WTC11 (cell line): ENCODE results near the gene TNFSF11. TPM values are rescaled to one million over a fixed set of nuclear protein-coding genes. Genes with fewer than 3 reads are reported as not detected.
A peak's percentile ranks its signal among the peaks of the same experiment; 100 is the strongest.

ENCODE experiments used
- ATAC-seq: fragments of 200-7000 bp; cut with Tn5 transposase; 2 replicates; pipeline ENCODE4 v1.10.0; 2021; ENCODE audit warnings: mild to moderate bottlenecking, moderate library complexity
- CTCF ChIA-PET: fragments of 300-600 bp; sonication (Branson Sonifier 250); formaldehyde crosslinking; loops from one replicate; lab custom pipeline; 2021; ENCODE audit warnings: antibody characterized with exemption; lab: Charles Lee
- POLR2A ChIA-PET: fragments of 350-600 bp; sonication (Branson Sonifier 250); formaldehyde crosslinking; loops from one replicate; lab custom pipeline; 2021; ENCODE audit warnings: antibody characterized with exemption; lab: Charles Lee
- DNase-seq: peaks from one replicate; pipeline ENCODE4 v3.0.0; 2021; ENCODE audit warnings: low spot score
- H3K27ac Mint-ChIP-seq: 2 replicates; pipeline ENCODE4 v1.8.0; 2021; ENCODE audit warnings: mixed read lengths
- H3K27me3 Mint-ChIP-seq: 2 replicates; pipeline ENCODE4 v1.8.0; 2021; ENCODE audit warnings: low read depth, mild to moderate bottlenecking, moderate library complexity, mixed read lengths
- H3K36me3 Mint-ChIP-seq: 2 replicates; pipeline ENCODE4 v1.8.0; 2021; ENCODE audit warnings: mixed read lengths
- H3K4me1 Mint-ChIP-seq: 2 replicates; pipeline ENCODE4 v1.8.0; 2022; ENCODE audit warnings: mixed read lengths
- H3K4me3 Mint-ChIP-seq: 2 replicates; pipeline ENCODE4 v1.8.0; 2021; ENCODE audit warnings: mild to moderate bottlenecking, moderate library complexity, mixed read lengths
- H3K9me3 Mint-ChIP-seq: 2 replicates; pipeline ENCODE4 v1.8.0; 2021; ENCODE audit warnings: mixed read lengths
- FOXJ3 ChIP-seq: sonication (generic); formaldehyde crosslinking; IDR thresholded peaks from 2 replicates; pipeline ENCODE4 v1.9.0; 2021; ENCODE audit warnings: missing genetic modification reagents, mild to moderate bottlenecking, borderline replicate concordance
- JAZF1 ChIP-seq: fragments of 250-450 bp; sonication (Bioruptor Pico); IDR thresholded peaks from 2 replicates; pipeline ENCODE4 v1.9.0; 2021; ENCODE audit warnings: moderate library complexity, mild to moderate bottlenecking, inconsistent platforms
- MXD4 ChIP-seq: fragments of 250-450 bp; sonication (Bioruptor Pico); IDR thresholded peaks from 2 replicates; pipeline ENCODE4 v1.8.0; 2021; ENCODE audit warnings: mild to moderate bottlenecking, moderate library complexity, borderline replicate concordance
- NFYB ChIP-seq: sonication (generic); formaldehyde crosslinking; conservative IDR thresholded peaks from 2 replicates; pipeline ENCODE4 v1.8.0; 2022; ENCODE audit warnings: low read depth, missing genetic modification reagents
- STAT6 ChIP-seq: sonication (generic); formaldehyde crosslinking; conservative IDR thresholded peaks from 2 replicates; pipeline ENCODE4 v1.8.1; 2023; ENCODE audit warnings: mild to moderate bottlenecking, low read depth, missing genetic modification reagents, moderate library complexity
- TCF7 ChIP-seq: sonication (generic); formaldehyde crosslinking; IDR thresholded peaks from 2 replicates; pipeline ENCODE4 v1.8.0; 2022; ENCODE audit warnings: mild to moderate bottlenecking, low read depth, missing genetic modification reagents, moderate library complexity
- ZNF416 ChIP-seq: fragments of 250-450 bp; sonication (Bioruptor Pico); IDR thresholded peaks from 2 replicates; pipeline ENCODE4 v1.9.0; 2021; ENCODE audit warnings: mild to moderate bottlenecking, inconsistent platforms
- ZNF423 ChIP-seq: fragments of 250-450 bp; sonication (Bioruptor Pico); IDR thresholded peaks from 2 replicates; pipeline ENCODE4 v2.1.2; 2022; ENCODE audit warnings: mild to moderate bottlenecking, moderate library complexity
- ZNF532 ChIP-seq: fragments of 250-450 bp; sonication (Bioruptor Pico); IDR thresholded peaks from 2 replicates; pipeline ENCODE4 v1.9.0; 2021; ENCODE audit warnings: mild to moderate bottlenecking, borderline replicate concordance
- total RNA-seq: library from RNA; stranded (reverse); gene quantifications from 3 replicates; pipeline ENCODE4 v1.2.3, GENCODE V29; 2021
- TF ChIP-seq, protein P1 (sequence below): sonication (generic); formaldehyde crosslinking; IDR thresholded peaks from 2 replicates; pipeline ENCODE4 v1.8.0; 2022; ENCODE audit warnings: mild to moderate bottlenecking, missing genetic modification reagents
- TF ChIP-seq, protein P2 (sequence below): sonication (generic); formaldehyde crosslinking; IDR thresholded peaks from 2 replicates; pipeline ENCODE4 v1.8.0; 2023; ENCODE audit warnings: missing genetic modification reagents, mild to moderate bottlenecking, borderline replicate concordance
- TF ChIP-seq, protein P3 (sequence below): sonication (generic); formaldehyde crosslinking; IDR thresholded peaks from 2 replicates; pipeline ENCODE4 v1.8.1; 2023; ENCODE audit warnings: mild to moderate bottlenecking, moderate library complexity, missing genetic modification reagents

TNFSF11 gene
- total RNA-seq, 1 experiment from 2014 or later = 6.1 TPM

DNA sequence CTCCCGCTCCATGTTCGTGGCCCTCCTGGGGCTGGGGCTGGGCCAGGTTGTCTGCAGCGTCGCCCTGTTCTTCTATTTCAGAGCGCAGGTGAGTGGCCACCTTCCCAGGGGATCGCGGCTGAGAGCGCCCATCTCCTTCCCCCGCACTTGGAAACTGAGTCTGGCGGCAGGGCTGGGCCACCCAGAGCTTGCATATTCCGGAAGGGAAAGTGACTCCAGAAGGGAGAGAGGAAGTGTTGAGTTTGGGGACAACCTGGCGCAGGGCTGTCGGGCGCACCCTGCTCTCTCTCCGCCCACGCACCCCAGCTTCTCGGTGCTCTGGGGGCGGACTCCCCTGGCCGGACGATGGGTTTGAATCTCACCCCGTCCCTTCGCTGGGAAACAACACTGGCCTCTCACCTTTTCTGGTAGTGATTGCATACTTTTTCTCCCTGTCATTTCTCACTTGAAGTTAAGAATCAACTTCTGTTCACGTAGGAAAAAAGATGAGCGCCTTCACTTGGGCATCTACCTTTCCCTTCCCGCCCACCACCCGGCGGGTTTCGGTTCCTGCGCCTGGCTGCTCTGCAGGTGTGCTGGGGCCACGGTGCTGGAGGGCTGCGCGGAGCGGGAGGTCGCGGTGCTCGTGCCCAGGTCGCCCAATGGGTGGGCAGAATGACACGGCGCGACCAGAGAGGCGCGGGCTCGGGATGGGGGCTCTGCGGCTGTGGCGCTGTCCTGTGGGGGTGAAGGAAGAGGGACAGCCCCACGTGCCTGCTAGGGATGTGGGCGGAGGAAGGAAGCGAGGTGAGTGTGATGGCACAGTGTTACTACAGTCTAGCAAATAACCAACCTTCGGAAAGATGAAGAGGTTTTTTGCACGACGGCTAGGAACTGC lies 721 bp downstream of the TNFSF11 start (continued):
- no peak for TF ChIP-seq TCF7 (CRISPR knock-in tag)
- TF ChIP-seq ZNF416 = no peak
- TF ChIP-seq ZNF423 (CRISPR knock-in tag) = peak; percentile 56; the same call in 1 of the 2 replicates
- no peak for TF ChIP-seq FOXJ3
- TF ChIP-seq, all 79 proteins: peak for 10

DNA sequence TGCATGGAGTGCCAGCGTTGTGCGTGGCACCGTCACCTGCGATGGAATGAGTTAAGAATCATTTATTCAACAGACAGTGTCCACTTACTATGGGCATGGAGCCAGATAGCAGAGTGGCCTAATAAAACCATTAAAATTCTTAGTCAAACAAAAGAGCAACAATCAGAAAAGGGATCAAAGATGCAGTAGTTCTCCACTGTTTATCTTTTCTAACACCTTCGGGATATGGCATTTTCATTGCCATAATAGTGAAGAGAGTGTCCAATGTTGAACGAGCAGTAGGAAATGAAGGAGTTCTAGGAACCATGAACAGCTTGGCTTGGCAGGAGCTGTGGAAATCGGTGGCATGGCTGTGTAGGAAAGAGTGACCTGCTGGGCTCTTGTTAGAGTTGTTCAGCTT lies 2.0 kb downstream of the TNFSF11 start:
- no peak overlapping the region for H3K27ac Mint-ChIP-seq
- POLR2A ChIA-PET = no interaction called here
- H3K4me3 Mint-ChIP-seq = peak overlapping the region; percentile 83
- DNase-seq = no peak
- H3K9me3 Mint-ChIP-seq = peaks cover 17% of the 10 kb centered on the region
- peaks cover 65% of the 10 kb centered on the region for H3K4me1 Mint-ChIP-seq
- TF ChIP-seq STAT6 (CRISPR knock-in tag) = no peak
- no peak for TF ChIP-seq ZNF532 (CRISPR knock-in tag)
- no peak for TF ChIP-seq MXD4 (CRISPR knock-in tag)
- TF ChIP-seq, protein P1, sequence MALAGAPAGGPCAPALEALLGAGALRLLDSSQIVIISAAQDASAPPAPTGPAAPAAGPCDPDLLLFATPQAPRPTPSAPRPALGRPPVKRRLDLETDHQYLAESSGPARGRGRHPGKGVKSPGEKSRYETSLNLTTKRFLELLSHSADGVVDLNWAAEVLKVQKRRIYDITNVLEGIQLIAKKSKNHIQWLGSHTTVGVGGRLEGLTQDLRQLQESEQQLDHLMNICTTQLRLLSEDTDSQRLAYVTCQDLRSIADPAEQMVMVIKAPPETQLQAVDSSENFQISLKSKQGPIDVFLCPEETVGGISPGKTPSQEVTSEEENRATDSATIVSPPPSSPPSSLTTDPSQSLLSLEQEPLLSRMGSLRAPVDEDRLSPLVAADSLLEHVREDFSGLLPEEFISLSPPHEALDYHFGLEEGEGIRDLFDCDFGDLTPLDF (CRISPR knock-in tag) = no peak
- no peak for TF ChIP-seq JAZF1 (CRISPR knock-in tag)
- TF ChIP-seq, protein P2, sequence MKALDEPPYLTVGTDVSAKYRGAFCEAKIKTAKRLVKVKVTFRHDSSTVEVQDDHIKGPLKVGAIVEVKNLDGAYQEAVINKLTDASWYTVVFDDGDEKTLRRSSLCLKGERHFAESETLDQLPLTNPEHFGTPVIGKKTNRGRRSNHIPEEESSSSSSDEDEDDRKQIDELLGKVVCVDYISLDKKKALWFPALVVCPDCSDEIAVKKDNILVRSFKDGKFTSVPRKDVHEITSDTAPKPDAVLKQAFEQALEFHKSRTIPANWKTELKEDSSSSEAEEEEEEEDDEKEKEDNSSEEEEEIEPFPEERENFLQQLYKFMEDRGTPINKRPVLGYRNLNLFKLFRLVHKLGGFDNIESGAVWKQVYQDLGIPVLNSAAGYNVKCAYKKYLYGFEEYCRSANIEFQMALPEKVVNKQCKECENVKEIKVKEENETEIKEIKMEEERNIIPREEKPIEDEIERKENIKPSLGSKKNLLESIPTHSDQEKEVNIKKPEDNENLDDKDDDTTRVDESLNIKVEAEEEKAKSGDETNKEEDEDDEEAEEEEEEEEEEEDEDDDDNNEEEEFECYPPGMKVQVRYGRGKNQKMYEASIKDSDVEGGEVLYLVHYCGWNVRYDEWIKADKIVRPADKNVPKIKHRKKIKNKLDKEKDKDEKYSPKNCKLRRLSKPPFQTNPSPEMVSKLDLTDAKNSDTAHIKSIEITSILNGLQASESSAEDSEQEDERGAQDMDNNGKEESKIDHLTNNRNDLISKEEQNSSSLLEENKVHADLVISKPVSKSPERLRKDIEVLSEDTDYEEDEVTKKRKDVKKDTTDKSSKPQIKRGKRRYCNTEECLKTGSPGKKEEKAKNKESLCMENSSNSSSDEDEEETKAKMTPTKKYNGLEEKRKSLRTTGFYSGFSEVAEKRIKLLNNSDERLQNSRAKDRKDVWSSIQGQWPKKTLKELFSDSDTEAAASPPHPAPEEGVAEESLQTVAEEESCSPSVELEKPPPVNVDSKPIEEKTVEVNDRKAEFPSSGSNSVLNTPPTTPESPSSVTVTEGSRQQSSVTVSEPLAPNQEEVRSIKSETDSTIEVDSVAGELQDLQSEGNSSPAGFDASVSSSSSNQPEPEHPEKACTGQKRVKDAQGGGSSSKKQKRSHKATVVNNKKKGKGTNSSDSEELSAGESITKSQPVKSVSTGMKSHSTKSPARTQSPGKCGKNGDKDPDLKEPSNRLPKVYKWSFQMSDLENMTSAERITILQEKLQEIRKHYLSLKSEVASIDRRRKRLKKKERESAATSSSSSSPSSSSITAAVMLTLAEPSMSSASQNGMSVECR (CRISPR knock-in tag) = no peak
- TF ChIP-seq NFYB (CRISPR knock-in tag) = no peak
- TF ChIP-seq, protein P3, sequence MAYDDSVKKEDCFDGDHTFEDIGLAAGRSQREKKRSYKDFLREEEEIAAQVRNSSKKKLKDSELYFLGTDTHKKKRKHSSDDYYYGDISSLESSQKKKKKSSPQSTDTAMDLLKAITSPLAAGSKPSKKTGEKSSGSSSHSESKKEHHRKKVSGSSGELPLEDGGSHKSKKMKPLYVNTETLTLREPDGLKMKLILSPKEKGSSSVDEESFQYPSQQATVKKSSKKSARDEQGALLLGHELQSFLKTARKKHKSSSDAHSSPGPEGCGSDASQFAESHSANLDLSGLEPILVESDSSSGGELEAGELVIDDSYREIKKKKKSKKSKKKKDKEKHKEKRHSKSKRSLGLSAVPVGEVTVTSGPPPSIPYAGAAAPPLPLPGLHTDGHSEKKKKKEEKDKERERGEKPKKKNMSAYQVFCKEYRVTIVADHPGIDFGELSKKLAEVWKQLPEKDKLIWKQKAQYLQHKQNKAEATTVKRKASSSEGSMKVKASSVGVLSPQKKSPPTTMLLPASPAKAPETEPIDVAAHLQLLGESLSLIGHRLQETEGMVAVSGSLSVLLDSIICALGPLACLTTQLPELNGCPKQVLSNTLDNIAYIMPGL (CRISPR knock-in tag) = no peak
- H3K27me3 Mint-ChIP-seq = peaks cover 32% of the 10 kb centered on the region
- CTCF ChIA-PET = no interaction called here
- ATAC-seq = no peak
- H3K36me3 Mint-ChIP-seq = peaks cover 20% of the 10 kb centered on the region
